ENCODE data around the gene SHC2. TPM values are rescaled to one million over a fixed set of nuclear protein-coding genes. Genes with fewer than 3 reads are reported as not detected.

Gene SHC2
- total and polyA plus RNA-seq, 2 experiments from 2014 or later: 50.8 to 111 TPM

DNA sequence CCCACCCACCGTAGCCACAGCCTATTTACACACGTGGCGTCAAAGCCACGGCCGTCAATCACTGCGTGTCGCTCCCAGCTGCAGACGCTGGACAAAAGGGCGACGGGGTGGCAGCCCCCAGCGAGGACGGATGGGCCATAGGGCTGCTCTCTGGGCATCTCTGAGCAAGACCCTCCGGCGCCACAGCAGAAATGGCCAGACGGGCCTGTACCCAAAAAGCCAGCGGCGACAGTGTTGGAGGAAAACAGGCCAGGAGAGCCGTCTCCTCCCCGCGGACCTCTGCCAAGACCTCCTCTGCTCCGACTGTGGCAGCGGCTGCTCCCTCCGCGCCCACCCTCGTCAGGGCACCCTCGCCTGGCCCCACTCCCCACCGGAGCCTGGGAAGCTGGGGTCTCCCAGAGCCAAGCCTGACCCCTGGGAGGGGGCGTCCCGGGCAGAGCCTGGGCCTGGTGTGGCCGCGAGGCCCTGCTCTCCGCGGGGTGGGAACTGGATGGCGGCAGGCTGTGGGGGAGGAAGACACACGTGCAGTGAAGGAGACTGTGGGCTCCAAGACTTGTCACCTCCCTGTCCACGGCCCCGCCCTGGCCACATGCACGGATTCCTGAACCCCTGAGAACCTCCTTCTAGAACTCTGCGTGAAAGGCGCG is 54.6 kb downstream of the SHC2 start:
- WGBS (ENCODE audit: low lambda C conversion rate, missing lambda C conversion rate): 86% methylated on average over 30 of the region's 41 CpGs
- H3K9me2 ChIP-seq (replicated peaks; ENCODE audit: insufficient read depth): no peaks in the 10 kb centered on the region
- H2AFZ ChIP-seq: no peak overlapping the region
- no peaks in the 10 kb centered on the region for H4K20me1 ChIP-seq (ENCODE audit: insufficient read depth, poor library complexity, severe bottlenecking)
- peaks cover 12% of the 10 kb centered on the region for H3K27me3 ChIP-seq
- peaks cover 7% of the 10 kb centered on the region for H3K4me1 ChIP-seq (ENCODE audit: insufficient read depth)
- H3K36me3 ChIP-seq (replicated peaks; ENCODE audit: insufficient read depth, low read depth): no peaks in the 10 kb centered on the region
- H3K79me2 ChIP-seq: no peaks in the 10 kb centered on the region
- DNase-seq (ENCODE audit: low spot score): no peak
- TF ChIP-seq, protein P1, sequence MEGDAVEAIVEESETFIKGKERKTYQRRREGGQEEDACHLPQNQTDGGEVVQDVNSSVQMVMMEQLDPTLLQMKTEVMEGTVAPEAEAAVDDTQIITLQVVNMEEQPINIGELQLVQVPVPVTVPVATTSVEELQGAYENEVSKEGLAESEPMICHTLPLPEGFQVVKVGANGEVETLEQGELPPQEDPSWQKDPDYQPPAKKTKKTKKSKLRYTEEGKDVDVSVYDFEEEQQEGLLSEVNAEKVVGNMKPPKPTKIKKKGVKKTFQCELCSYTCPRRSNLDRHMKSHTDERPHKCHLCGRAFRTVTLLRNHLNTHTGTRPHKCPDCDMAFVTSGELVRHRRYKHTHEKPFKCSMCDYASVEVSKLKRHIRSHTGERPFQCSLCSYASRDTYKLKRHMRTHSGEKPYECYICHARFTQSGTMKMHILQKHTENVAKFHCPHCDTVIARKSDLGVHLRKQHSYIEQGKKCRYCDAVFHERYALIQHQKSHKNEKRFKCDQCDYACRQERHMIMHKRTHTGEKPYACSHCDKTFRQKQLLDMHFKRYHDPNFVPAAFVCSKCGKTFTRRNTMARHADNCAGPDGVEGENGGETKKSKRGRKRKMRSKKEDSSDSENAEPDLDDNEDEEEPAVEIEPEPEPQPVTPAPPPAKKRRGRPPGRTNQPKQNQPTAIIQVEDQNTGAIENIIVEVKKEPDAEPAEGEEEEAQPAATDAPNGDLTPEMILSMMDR (IDR thresholded peaks at IDR 0.05; ENCODE audit: poor library complexity): no peak
- no peak for TF ChIP-seq EZH2phosphoT487 (IDR thresholded peaks at IDR 0.05; ENCODE audit: low read depth, severe bottlenecking, unreplicated experiment)
- TF ChIP-seq EZH2 (IDR thresholded peaks at IDR 0.05; ENCODE audit: borderline replicate concordance): no peak
- H3K9me3 ChIP-seq (ENCODE audit: low read depth): no peaks in the 10 kb centered on the region
- H3K4me3 ChIP-seq: no peak overlapping the region
- no peak overlapping the region for H3K4me2 ChIP-seq
- H3K27ac ChIP-seq: no peak overlapping the region

DNA sequence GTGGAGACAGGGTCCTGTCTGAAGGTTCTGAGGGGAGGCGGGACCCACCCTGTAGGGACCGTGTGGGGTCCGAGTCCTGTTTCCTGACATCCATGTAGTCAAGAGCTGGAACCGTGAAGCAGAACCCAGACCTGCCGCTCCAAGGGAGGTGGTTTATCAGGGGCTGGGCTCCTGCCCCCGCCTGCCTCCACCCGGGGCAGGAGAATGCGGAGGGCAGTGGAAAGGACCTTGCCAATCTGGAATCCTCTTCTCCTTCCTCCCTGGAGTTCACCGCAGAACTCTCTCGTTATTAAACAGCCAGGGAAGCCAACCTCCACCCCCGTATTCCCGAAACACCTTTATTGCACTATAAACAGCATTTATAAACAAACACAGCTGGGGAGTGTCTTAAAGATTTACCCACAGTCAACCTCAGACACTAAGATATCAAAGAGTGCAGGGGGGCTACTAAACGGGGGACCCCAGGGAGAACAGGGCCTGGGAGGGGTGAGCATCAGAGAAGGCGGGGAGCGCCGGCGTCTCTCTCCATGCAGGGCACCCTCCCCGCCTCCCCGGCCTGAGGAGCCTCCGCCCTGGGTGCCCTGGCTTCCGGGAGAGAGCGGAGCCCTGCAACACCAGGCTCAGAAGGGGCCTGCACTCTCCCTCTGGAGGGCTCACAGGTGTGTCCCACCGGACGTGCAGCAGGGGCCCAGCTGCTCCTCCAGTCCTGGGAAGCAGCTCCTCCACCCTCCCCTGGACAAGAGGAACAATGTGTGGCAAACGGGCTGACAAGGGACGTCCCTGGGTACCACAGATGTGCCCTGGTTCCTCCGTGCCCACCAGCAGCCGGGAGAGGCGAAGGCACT is 55.5 kb downstream of the SHC2 start:
- Histone ChIP-seq H3K4me2 (no peak overlapping the region), H4K20me1 (ENCODE audit: insufficient read depth, poor library complexity, severe bottlenecking) (no peaks in the 10 kb centered on the region), H3K4me1 (ENCODE audit: insufficient read depth) (peaks cover 7% of the 10 kb centered on the region), H3K27me3 (peaks cover 10% of the 10 kb centered on the region), H3K9me3 (ENCODE audit: low read depth) (no peaks in the 10 kb centered on the region), H3K79me2 (no peaks in the 10 kb centered on the region), H3K9me2 (replicated peaks; ENCODE audit: insufficient read depth) (no peaks in the 10 kb centered on the region), H3K36me3 (replicated peaks; ENCODE audit: insufficient read depth, low read depth) (no peaks in the 10 kb centered on the region), H3K4me3 (no peak overlapping the region), H2AFZ (no peak overlapping the region), H3K27ac (no peak overlapping the region)
- WGBS (ENCODE audit: low lambda C conversion rate, missing lambda C conversion rate): 45% methylated on average over 21 of the region's 29 CpGs
- TF ChIP-seq EZH2 (IDR thresholded peaks at IDR 0.05; ENCODE audit: borderline replicate concordance) (no peak), EZH2phosphoT487 (IDR thresholded peaks at IDR 0.05; ENCODE audit: low read depth, severe bottlenecking, unreplicated experiment) (no peak)
- TF ChIP-seq, protein P1 (IDR thresholded peaks at IDR 0.05; ENCODE audit: poor library complexity): no peak
- no peak for DNase-seq (ENCODE audit: low spot score)

DNA sequence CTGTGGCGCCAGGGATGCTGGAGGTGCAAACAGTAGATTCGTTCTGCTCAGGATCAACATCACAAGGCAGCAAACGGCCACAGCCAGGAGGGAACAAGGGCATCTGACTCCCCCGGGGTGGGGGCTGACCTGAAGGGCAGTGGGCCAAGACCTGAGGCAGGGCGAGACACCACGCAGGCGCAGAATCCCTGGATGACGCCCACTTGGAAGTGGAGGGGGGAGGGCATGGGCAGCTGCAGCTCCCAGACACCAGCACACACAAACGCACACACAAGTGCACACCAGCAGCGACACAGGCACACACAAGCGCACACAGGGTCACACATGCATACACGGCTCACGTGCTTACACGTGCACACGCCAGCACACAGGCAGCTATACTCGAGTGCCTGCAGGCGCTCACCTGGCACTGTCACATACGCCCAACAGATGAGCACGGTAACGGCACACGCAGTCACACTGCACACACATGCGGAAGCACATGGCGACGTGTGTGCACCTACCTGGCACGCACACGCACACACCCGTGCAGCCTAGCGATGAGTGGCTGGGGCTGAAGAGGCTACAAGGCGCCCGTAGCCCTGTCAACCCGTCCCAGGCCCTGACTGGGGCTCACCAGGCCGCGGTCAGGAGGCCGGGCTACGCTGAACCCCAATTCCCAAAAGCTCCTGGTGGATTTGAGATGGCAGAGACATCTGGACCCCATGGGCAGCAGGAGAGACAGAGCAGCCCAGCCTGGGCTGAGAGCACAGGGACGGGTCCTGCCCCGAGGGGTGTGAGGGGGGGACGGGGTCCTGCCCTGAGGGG is 57.4 kb downstream of the SHC2 start:
- DNase-seq (ENCODE audit: low spot score): no peak
- Histone ChIP-seq H3K27ac (no peak overlapping the region), H3K4me1 (ENCODE audit: insufficient read depth) (peaks cover 3% of the 10 kb centered on the region), H3K4me3 (no peak overlapping the region), H3K9me3 (ENCODE audit: low read depth) (no peaks in the 10 kb centered on the region), H4K20me1 (ENCODE audit: insufficient read depth, poor library complexity, severe bottlenecking) (no peaks in the 10 kb centered on the region), H3K9me2 (replicated peaks; ENCODE audit: insufficient read depth) (no peaks in the 10 kb centered on the region), H3K36me3 (replicated peaks; ENCODE audit: insufficient read depth, low read depth) (no peaks in the 10 kb centered on the region), H3K79me2 (no peaks in the 10 kb centered on the region), H2AFZ (no peak overlapping the region), H3K27me3 (no peaks in the 10 kb centered on the region), H3K4me2 (no peak overlapping the region)
- 89% methylated on average over 36 of the region's 38 CpGs for WGBS (ENCODE audit: low lambda C conversion rate, missing lambda C conversion rate)
- TF ChIP-seq, protein P1 (IDR thresholded peaks at IDR 0.05; ENCODE audit: poor library complexity): no peak
- TF ChIP-seq EZH2phosphoT487 (IDR thresholded peaks at IDR 0.05; ENCODE audit: low read depth, severe bottlenecking, unreplicated experiment): no peak
- TF ChIP-seq EZH2 (IDR thresholded peaks at IDR 0.05; ENCODE audit: borderline replicate concordance): no peak

All from hepatocyte (in vitro differentiated cells).